KBM-7 (cell line): ENCODE measurements around the gene SLC25A42.

Source experiments
- DNase-seq: peaks from one replicate; pipeline ENCODE4 v3.0.0-alpha.2; 2015
- in situ Hi-C: fragments of 300-500 bp; cut with MboI; formaldehyde crosslinking; loops from 2 replicates; pipeline ENCODE4 v1.14.3; 2020; ENCODE audit warnings: low sequenced_read_pairs, low pct_unique_long_range_greater_than_20kb, mixed read lengths

SLC25A42 gene

DNA sequence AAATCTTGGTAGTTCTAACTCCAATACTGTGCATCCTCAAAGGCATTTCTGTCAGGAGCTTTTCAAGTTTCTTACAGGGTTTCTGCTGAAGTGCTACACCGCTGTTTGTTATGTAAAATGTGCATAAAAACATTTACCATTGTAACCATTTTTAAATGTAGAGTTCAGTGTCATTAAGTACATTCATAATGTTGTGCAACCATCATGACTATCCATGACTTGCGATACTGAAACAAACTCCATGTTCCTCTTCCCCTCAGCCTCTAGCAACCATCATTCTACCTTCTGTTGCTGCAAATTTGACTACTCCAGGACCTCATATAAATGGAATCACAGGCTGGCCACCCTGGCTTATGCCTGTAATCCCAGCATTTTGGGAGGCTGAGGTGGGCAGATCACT lies 14.4 kb upstream of the SLC25A42 start:
- in situ Hi-C loops, result no loop called here

GRCh38 chr19:19050104-19050503 lies 13.7 kb upstream of the SLC25A42 start:
- no peak for DNase-seq
- in situ Hi-C loops, result no loop called here

More for the DNA sequence above, 14.4 kb upstream of the SLC25A42 start:
- DNase-seq, result no peak

DNA sequence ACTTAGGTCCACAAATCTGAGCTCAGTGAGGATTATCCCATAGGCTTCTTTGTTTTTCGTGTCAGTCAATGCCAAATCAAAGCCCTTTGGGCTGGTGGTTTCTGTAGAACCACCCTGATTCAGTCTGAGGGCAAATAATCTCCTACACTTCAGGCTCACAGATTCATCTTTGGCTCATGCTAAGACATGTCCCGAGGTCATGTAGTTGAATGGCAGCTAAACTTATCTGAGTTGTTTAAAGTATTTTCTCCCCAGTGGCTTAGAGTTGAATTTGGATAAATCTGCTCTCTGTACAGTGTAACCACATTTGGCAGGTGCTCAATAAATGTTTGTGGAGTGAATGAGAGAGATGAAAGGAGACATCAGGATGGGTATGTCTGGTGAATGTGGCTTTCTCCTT lies 13.1 kb upstream of the SLC25A42 start:
- in situ Hi-C loops, result no loop called here
- DNase-seq, result no peak

DNA sequence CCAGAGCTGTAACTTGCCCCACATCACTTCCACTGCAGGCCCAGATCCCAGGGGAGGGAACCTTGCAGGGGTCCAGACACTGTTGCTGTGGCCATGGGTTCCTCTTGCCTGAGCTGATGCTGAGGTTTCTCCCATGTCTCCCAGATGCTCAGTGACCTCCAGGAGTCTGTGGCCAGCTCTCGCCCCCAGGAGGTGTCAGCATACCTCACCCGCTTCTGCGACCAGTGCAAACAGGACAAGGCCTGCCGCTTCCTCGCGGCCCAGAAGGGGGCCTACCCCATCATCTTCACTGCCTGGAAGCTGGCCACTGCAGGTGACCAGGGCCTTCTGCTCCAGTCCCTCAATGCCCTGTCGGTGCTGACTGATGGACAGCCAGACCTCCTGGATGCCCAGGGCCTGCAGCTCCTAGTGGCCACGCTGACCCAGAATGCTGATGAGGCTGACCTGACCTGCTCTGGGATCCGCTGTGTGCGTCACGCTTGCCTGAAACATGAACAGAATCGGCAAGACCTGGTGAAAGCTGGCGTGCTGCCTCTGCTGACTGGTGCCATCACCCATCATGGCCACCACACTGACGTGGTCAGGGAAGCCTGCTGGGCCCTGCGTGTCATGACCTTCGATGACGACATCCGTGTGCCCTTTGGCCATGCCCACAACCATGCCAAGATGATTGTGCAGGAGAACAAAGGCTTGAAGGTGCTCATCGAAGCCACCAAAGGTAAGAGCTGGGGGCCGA lies 12.1 kb upstream of the SLC25A42 start:
- DNase-seq, result no peak
- in situ Hi-C loops, result no loop called here

GRCh38 chr19:19052921-19053320 lies 10.9 kb upstream of the SLC25A42 start:
- DNase-seq, result no peak
- in situ Hi-C loops, result no loop called here

DNA sequence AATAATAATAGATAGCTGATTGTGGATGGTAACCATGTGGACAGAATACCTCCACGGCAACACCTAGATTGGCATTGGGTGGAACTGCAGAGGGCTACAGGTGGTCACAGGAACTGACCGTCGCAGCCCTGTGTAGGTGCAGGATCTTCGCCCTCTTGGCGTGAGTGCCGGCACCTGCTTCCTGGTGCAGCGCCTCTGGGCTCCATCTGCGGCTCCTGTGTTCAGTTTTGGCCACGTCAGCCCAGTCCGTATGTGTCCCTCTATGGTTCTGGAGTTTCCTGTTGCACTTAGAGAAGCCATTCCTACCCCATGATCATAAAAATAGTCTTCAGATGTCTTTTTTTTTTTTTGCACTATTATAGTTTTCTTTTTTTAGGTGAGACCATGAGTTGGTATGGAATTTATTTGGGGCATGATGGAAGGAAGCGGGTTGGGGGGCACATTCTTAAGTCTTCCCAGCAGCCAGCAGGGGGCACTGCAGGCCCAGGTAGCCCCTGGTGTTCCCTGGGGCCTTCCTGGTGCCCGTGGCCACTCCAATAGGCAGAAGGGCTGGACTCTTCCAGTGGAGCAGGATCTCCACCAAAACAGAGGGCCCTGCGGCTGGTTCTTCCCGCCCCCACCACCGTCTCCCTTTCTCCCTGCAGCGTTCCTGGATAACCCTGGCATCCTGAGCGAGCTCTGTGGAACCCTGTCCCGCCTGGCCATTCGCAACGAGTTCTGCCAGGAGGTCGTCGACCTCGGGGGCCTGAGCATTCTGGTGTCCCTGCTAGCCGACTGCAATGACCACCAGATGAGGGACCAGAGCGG lies 10.1 kb upstream of the SLC25A42 start:
- in situ Hi-C loops, result no loop called here
- peak; percentile 54 for DNase-seq

DNA sequence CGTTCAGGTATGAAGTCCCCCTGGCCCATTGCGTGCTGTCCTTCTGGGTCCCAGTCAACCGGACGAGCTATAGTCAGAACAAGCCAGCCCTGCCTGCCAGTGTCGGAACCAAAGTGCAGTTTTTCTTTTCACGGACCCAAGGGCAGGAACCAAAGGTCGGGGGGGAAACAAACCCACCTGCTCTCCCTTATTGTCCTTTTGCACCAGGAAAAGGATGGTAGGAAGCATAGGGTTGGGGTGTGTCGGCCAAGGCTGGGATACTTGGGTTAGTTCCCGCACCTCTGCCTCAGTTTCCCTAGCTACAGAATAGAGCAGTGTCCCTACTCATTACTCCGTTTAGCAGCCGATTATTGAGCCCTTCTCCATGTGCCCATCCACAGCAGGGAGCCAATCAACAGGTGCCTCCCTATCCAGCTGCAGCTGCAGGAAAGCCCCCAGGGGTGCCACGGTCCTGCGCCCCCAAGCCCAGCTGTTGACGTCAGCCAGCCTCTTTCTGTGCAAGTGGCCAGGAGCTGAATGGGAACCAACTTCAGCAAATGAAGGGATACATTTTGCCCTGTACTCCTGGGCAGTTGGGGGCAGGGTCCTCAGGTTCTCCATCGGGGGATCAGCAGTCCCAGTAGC lies 9.4 kb upstream of the SLC25A42 start:
- in situ Hi-C loops, result no loop called here
- no peak for DNase-seq

DNA sequence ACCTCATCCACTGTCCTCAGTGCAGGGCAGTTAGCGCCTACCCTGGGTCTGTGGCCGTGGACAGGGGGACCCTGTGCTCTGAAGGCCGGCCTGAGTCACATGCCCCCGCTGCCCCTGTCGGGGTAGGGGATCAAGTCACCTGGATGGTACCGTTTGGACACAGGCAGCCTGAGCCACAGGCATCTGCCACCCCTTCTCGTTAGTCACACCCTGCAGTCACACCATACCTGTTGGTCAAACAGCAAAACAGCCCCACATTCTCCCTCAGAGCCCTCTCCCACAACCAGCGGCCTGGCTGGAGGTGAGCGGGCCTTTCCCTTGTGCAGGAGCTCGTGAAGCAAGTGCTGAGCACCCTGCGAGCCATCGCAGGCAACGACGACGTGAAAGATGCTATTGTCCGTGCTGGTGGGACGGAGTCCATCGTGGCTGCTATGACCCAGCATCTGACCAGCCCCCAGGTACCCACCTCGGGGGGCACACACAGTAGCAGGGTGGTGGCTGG lies 8.8 kb upstream of the SLC25A42 start:
- in situ Hi-C loops, result no loop called here
- DNase-seq, result no peak

- in situ Hi-C loops, result no loop called here
- DNase-seq, result no peak
Observed at GRCh38 chr19:19055701-19056100, 8.1 kb upstream of the SLC25A42 start.

DNA sequence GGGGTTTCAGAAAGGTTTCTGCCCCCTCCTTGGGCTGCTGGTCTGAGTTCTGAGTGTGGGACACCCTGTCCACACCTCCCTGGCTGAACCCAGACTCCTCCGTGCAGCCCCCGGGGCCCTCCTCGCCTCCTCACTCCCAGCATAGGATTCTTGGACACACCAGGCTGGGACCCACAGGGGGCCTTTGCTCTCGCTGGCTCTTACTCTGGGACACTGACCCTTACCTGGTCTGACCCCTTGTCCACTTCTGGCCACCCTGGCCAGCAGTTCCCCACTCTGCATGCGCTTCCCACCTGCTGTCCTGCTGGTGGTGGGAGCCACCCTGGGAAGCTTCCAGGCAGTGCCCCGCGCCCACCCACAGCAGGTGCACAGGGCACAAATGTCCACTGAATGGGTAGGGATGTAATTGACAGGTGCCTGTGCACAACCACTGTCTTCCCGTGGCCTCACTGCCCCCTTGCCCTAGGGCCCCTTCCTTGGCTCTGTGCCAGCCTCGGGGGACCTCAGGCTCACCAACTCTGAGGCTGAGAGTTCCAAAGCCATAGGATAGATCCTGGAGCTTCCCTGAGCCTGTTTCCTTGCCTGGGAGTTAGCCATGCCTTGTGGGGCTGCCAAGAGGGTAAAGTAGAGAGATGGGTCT lies 7.0 kb upstream of the SLC25A42 start:
- in situ Hi-C loops, result no loop called here
- no peak for DNase-seq

- no peak for DNase-seq
- in situ Hi-C loops, result no loop called here
Observed at GRCh38 chr19:19057317-19057716, 6.5 kb upstream of the SLC25A42 start.

- DNase-seq, result no peak
- in situ Hi-C loops, result no loop called here
Observed at GRCh38 chr19:19057720-19058119, 6.1 kb upstream of the SLC25A42 start.

DNA sequence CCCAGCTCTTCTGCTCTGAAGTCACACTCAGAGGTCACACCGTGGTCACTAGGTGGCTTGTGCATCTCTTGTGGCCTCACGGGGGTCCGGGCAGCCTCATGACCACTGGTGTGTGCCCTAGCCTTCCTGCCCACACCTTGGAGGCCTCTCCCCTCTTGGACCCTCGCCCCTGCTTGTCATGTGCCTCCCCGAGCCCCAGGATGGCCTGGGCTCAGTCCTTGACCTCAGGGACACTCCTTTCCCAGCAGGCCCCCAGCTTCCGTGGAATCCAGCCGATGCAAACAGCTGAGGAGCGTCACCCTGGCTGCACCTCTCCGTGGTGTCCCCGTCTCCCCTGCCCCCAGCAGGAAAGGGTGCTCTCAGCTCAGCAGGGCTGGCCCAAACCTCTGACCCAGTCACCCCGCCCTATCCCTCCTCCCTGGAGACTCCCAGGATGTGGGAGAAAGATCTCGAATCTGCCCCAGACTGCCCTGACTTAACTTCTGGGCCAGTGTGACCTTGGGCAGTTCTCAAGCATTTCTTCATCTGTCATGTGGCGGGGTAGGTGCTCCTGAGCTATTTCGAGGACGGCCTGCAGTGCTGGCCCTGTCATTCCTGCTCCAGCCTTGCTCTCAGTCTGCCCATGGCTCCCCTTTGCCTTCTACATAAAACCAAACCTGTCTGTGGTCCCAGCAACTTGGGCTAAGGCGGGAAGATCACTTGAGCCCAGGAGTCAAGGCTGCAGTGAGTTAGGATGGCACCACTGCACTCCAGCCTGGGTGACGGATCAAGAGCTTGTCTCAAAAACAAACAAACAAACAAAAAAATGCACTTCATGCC lies 4.6 kb upstream of the SLC25A42 start:
- DNase-seq, result no peak
- in situ Hi-C loops, result no loop called here

GRCh38 chr19:19059837-19060611 lies 3.8 kb upstream of the SLC25A42 start:
- in situ Hi-C loops, result no loop called here
- peak; percentile 15 for DNase-seq

DNA sequence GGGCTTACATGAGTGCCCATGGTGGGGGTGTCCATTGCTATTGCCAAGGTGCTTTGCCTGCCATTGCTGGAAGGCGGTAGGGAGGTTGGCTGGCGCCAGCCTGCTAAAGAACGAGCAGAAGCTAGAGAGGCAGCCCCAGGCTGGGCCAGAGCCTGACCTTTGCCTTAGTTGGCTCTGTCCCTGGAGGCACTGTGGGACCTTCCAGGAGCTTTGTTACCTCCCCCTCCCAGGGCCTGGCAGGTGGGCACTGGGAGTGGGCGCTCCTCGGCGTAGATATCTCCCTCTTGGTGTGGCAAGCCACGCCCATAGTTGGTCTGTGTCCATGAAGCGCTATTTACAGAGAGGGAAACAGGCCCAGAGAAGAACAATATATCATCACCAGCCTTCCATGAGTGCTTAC lies 2.3 kb upstream of the SLC25A42 start:
- in situ Hi-C loops, result no loop called here
- DNase-seq, result no peak

DNA sequence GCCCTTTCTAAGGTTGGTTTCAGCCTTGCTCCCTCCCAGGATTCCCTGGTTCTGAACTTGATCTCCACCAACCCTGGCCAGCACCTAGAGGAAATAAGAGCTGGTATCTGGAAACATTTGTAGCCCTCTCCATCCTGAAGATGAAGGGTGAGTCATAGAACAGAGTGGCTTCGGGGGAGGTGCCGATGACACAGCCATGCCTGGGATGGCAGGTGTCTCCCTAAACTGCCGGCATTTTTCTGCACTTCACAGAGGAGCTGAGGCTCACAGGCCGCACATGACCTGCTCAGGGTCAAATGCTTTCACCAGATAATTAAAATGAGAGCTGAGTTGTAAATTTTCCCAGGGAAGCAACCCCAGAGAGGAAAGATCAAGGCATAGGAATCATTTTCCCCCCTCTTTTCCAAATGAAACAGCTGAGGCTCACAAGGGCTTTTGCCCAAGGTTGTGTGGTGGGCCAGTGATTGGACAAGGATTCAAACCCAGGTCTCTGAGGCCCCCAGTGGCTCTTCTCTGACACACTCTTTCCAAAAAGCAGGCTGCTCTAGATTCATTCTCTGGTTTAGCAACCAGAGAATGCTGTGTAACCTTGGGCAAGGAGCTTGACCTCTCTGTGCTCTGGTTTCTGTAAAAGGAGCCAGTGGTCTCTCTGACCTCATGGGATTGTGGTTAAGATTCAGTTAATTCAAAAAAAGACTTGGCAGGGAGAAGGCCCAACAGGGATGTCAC lies 1.2 kb upstream of the SLC25A42 start:
- DNase-seq, result peak; percentile 16

DNA sequence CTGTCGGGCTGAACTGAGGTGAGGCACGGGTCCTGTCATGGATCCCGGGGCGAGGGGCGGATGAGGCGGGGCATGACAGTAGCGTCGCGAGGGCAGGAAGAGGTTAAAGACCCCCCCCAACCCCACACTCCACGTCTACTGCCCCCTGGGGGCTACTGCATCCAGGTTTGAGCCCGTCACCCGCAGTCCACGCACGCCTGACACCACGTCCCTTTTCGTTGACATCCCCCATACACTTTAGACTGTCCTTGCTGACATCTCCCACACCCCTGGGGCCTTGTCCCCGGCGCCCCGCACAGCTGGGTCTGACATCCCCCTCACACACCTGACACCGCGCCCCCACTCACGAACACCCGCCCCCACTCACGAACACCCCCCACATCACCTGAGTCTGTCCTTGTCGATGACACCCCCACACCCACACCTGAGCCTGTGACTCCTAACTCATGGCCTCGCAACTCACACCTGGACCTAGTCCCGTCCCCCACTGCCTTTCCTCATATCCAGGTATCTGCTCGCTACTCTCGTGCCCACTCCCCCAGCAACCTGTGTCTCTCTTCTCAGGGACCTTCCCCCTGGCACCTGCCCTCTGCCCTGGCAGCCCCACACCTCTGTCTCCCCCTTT lies 416 bp downstream of the SLC25A42 start:
- DNase-seq, result no peak
- in situ Hi-C loops, result no loop called here

More for the DNA sequence above, 1.2 kb upstream of the SLC25A42 start:
- in situ Hi-C loops, result no loop called here
